ENCODE measurements around the gene BICD1.

Gene BICD1

GRCh38 chr12:32108787-32109186 lies 2.1 kb downstream of the BICD1 start:
- peak overlapping the region; percentile 92 for H3K4me3 ChIP-seq (ENCODE audit: low read depth, low read length)
- DNase-seq (ENCODE audit: low read depth): no peak
- TF ChIP-seq CTCF (IDR thresholded peaks at IDR 0.05; ENCODE audit: control insufficient read depth, extremely low read depth, insufficient read depth): no peak

- DNase-seq (ENCODE audit: low read depth): no peak
- no peak overlapping the region for H3K4me3 ChIP-seq (ENCODE audit: low read depth, low read length)
- TF ChIP-seq CTCF (IDR thresholded peaks at IDR 0.05; ENCODE audit: control insufficient read depth, extremely low read depth, insufficient read depth): no peak
Measured at GRCh38 chr12:32110417-32110816, 3.8 kb downstream of the BICD1 start.

GRCh38 chr12:32110942-32111341 lies 4.3 kb downstream of the BICD1 start:
- DNase-seq (ENCODE audit: low read depth): no peak
- H3K4me3 ChIP-seq (ENCODE audit: low read depth, low read length): no peak overlapping the region
- TF ChIP-seq CTCF (IDR thresholded peaks at IDR 0.05; ENCODE audit: control insufficient read depth, extremely low read depth, insufficient read depth): no peak

GRCh38 chr12:32115404-32116104 lies 8.9 kb downstream of the BICD1 start:
- peak; percentile 84 for DNase-seq (ENCODE audit: low read depth)
- no peak for TF ChIP-seq CTCF (IDR thresholded peaks at IDR 0.05; ENCODE audit: control insufficient read depth, extremely low read depth, insufficient read depth)
- H3K4me3 ChIP-seq (ENCODE audit: low read depth, low read length): no peak overlapping the region

- H3K4me3 ChIP-seq (ENCODE audit: low read depth, low read length): no peak overlapping the region
- DNase-seq (ENCODE audit: low read depth): no peak
- TF ChIP-seq CTCF (IDR thresholded peaks at IDR 0.05; ENCODE audit: control insufficient read depth, extremely low read depth, insufficient read depth): no peak
Measured at GRCh38 chr12:32116897-32117296, 10.2 kb downstream of the BICD1 start.

- DNase-seq (ENCODE audit: low read depth): no peak
- TF ChIP-seq CTCF (IDR thresholded peaks at IDR 0.05; ENCODE audit: control insufficient read depth, extremely low read depth, insufficient read depth): no peak
- H3K4me3 ChIP-seq (ENCODE audit: low read depth, low read length): no peak overlapping the region
Measured at GRCh38 chr12:32117316-32117715, 10.7 kb downstream of the BICD1 start.

GRCh38 chr12:32118806-32119205 lies 12.2 kb downstream of the BICD1 start:
- H3K4me3 ChIP-seq (ENCODE audit: low read depth, low read length): no peak overlapping the region
- no peak for TF ChIP-seq CTCF (IDR thresholded peaks at IDR 0.05; ENCODE audit: control insufficient read depth, extremely low read depth, insufficient read depth)
- no peak for DNase-seq (ENCODE audit: low read depth)
